Activated CD8-positive, alpha-beta T cell treated with anti-CD3 and anti-CD28 coated beads for 36 hours (primary cell): Measurements from ENCODE around the gene TNFRSF1A. TPM values are rescaled to one million over a fixed set of nuclear protein-coding genes. Genes with fewer than 3 reads are reported as not detected.

Experiments used
- ATAC-seq: fragments of 200-7000 bp; cut with Tn5 transposase; one replicate; pipeline ENCODE4 v1.10.0; 2021; ENCODE audit warnings: mild to moderate bottlenecking, moderate library complexity
- CTCF ChIA-PET: fragments of 350-600 bp; sonication (Branson Sonifier 250); formaldehyde crosslinking; loops from one replicate; lab custom pipeline; 2021; ENCODE audit warnings: antibody characterized with exemption; lab: Charles Lee
- POLR2A ChIA-PET: fragments of 350-600 bp; sonication (Branson Sonifier 250); formaldehyde crosslinking; loops from one replicate; lab custom pipeline; 2021; ENCODE audit warnings: antibody characterized with exemption; lab: Charles Lee
- DNase-seq: peaks from one replicate; pipeline ENCODE4 v3.0.0-alpha.2; 2020
- H3K27ac Mint-ChIP-seq: one replicate; pipeline ENCODE4 v1.8.0; 2021; ENCODE audit warnings: mild to moderate bottlenecking, mixed read lengths
- H3K27me3 Mint-ChIP-seq: one replicate; pipeline ENCODE4 v1.8.0; 2021; ENCODE audit warnings: mixed read lengths
- H3K36me3 Mint-ChIP-seq: one replicate; pipeline ENCODE4 v1.8.0; 2021; ENCODE audit warnings: low read depth, mixed read lengths
- H3K4me1 Mint-ChIP-seq: one replicate; pipeline ENCODE4 v1.8.0; 2021; ENCODE audit warnings: low read depth, mixed read lengths
- H3K4me3 Mint-ChIP-seq: one replicate; pipeline ENCODE4 v1.8.0; 2021; ENCODE audit warnings: mild to moderate bottlenecking, moderate library complexity, mixed read lengths
- H3K9me3 Mint-ChIP-seq: one replicate; pipeline ENCODE4 v1.8.0; 2021; ENCODE audit warnings: mixed read lengths
- intact Hi-C: fragments of 100-400 bp; cut with micrococcal nuclease; formaldehyde crosslinking; loops from one replicate; pipeline ENCODE4 v1.10.0; 2022
- total RNA-seq, 2 experiments: library from RNA; stranded (reverse); gene quantifications; one replicate each; pipeline ENCODE4 v1.2.3, GENCODE V29; 2021
- TF ChIP-seq, protein P1 (sequence below): fragments of 200-600 bp; IDR thresholded peaks from one replicate; pipeline ENCODE4 v1.8.0; 2022; ENCODE audit warnings: antibody characterized with exemption, mild to moderate bottlenecking

The TNFRSF1A gene
- total RNA-seq: 10 to 100 TPM; 40.6 TPM

DNA sequence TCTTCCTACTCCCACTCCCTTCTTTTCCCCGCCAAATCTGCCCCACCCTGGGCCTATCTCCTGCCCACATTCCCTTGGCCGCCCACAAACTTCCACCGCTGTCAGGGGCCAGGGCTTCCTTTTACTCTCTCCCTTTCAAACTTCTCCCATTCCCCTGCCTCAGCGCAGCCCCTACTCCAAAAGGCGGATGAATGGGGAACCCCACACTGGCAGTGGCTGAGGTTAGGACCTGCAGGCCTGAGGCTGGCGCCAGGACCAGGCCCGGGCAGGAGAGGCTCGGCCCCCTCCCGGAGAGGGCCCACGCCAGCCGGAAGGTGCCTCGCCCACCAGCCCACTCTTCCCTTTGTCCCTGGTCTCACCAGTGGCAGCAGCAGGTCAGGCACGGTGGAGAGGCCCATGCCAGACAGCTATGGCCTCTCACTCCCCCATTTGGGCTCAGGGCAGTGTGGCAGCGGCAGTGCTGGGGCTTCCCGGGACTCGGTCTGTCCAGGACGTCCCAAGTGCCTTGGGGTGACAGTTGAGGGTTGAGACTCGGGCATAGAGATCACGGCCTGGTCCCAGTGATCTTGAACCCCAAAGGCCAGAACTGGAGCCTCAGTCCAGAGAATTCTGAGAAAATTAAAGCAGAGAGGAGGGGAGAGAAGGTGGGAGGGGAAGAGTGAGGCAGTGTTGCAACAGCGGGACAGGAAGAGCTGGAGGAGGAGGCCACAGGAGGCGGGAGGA, at the start of gene TNFRSF1A:
Gene TNFRSF1A (minus strand): TSS at position 660 of the 723 bp plus-strand sequence. CDS start 262 bp downstream, at position 398.
- DNase-seq: peak; percentile 62
- ChIA-PET CTCF (interaction anchor here (1.3 kb wide), 1 partner anchor 9 kb away, joined by 4 read pairs; no protein-coding TSS in a partner anchor), POLR2A (interaction anchor here (0.6 to 3.1 kb wide), 8 partner anchors 16 to 281 kb away, joined by 3 to 12 read pairs (median 4); no protein-coding TSS in a partner anchor)
- Mint-ChIP-seq H3K27me3 (no peaks in the 10 kb centered on the region), H3K4me3 (no peak within 1 kb of the TSS), H3K9me3 (no peaks in the 10 kb centered on the region), H3K27ac (no peak within 1 kb of the TSS), H3K4me1 (peaks cover 40% of the 10 kb centered on the region), H3K36me3 (peaks cover 7% of the 10 kb centered on the region)
- TF ChIP-seq, protein P1, sequence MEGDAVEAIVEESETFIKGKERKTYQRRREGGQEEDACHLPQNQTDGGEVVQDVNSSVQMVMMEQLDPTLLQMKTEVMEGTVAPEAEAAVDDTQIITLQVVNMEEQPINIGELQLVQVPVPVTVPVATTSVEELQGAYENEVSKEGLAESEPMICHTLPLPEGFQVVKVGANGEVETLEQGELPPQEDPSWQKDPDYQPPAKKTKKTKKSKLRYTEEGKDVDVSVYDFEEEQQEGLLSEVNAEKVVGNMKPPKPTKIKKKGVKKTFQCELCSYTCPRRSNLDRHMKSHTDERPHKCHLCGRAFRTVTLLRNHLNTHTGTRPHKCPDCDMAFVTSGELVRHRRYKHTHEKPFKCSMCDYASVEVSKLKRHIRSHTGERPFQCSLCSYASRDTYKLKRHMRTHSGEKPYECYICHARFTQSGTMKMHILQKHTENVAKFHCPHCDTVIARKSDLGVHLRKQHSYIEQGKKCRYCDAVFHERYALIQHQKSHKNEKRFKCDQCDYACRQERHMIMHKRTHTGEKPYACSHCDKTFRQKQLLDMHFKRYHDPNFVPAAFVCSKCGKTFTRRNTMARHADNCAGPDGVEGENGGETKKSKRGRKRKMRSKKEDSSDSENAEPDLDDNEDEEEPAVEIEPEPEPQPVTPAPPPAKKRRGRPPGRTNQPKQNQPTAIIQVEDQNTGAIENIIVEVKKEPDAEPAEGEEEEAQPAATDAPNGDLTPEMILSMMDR: no peak
- intact Hi-C loops: no loop called here
- peak; percentile 27 for ATAC-seq

- H3K36me3 Mint-ChIP-seq: no peaks in the 10 kb centered on the region
- H3K27ac Mint-ChIP-seq: no peak overlapping the region
- POLR2A ChIA-PET: no interaction called here
- DNase-seq: no peak
- TF ChIP-seq, protein P1: no peak
- H3K27me3 Mint-ChIP-seq: no peaks in the 10 kb centered on the region
- no peaks in the 10 kb centered on the region for H3K9me3 Mint-ChIP-seq
- CTCF ChIA-PET: no interaction called here
- intact Hi-C loops: no loop called here
- no peak for ATAC-seq
- no peak overlapping the region for H3K4me3 Mint-ChIP-seq
- no peaks in the 10 kb centered on the region for H3K4me1 Mint-ChIP-seq
Observed at GRCh38 chr12:6391013-6391412, 49.1 kb upstream of the TNFRSF1A start.

GRCh38 chr12:6390084-6390799, 48.4 kb upstream of the TNFRSF1A start:
- no peak overlapping the region for H3K4me3 Mint-ChIP-seq
- no peaks in the 10 kb centered on the region for H3K9me3 Mint-ChIP-seq
- ChIA-PET POLR2A (interaction anchor here (0.8 kb wide), 1 partner anchor 58 kb away, joined by 3 read pairs; no protein-coding TSS in a partner anchor), CTCF (no interaction called here)
- H3K36me3 Mint-ChIP-seq: no peaks in the 10 kb centered on the region
- H3K27ac Mint-ChIP-seq: no peak overlapping the region
- H3K27me3 Mint-ChIP-seq: no peaks in the 10 kb centered on the region
- no peaks in the 10 kb centered on the region for H3K4me1 Mint-ChIP-seq
- ATAC-seq (no peak), DNase-seq (no peak)
- TF ChIP-seq, protein P1: no peak
- intact Hi-C loops: no loop called here

DNA sequence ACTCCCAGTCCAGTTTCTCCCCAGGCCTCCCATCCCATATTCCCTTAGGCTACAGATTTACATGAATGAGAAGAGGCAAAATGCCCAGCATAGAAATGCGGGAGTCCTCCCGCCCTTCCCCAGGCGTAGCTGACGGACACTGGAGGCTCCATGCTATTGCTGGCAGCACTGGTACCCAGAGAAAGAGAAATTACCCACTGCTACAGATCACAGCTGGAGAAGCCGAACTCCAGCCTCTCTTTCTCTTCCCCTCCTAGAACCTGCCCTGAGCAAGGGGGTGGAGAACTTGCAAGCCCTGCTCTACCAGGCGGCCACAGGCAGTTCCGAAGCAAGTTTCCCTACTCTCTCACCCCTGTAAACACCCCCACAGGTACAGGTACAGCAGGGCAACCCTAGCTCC, 45.7 kb upstream of the TNFRSF1A start:
- H3K27me3 Mint-ChIP-seq: peaks cover 10% of the 10 kb centered on the region
- H3K9me3 Mint-ChIP-seq: no peaks in the 10 kb centered on the region
- POLR2A ChIA-PET: interaction anchor here (0.6 kb wide), 1 partner anchor 39 kb away, joined by 4 read pairs; no protein-coding TSS in a partner anchor
- CTCF ChIA-PET: no interaction called here
- ATAC-seq (no peak), DNase-seq (no peak)
- peaks cover 3% of the 10 kb centered on the region for H3K4me1 Mint-ChIP-seq
- H3K4me3 Mint-ChIP-seq: no peak overlapping the region
- intact Hi-C loops: no loop called here
- TF ChIP-seq, protein P1: no peak
- H3K27ac Mint-ChIP-seq: no peak overlapping the region
- no peaks in the 10 kb centered on the region for H3K36me3 Mint-ChIP-seq

DNA sequence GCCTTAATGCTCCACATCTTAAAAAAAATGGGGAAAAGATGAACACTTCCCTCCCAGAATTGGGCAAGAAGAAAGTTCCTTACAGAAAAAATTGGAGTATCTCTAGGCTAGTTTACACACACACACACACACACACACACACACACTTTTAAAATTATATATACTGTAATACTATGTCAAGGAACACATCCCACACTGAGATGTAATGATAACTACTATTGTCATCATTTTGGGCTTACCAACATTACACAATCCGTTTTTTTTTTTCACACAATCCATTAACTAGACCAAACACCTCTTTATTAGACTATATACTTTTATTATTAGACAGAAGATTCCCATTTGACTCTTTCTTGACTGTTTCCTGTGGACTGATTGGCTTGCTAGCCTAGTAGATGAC, 44.6 kb upstream of the TNFRSF1A start:
- Mint-ChIP-seq H3K27me3 (peaks cover 14% of the 10 kb centered on the region), H3K4me3 (no peak overlapping the region), H3K27ac (no peak overlapping the region), H3K9me3 (no peaks in the 10 kb centered on the region), H3K36me3 (no peaks in the 10 kb centered on the region), H3K4me1 (peaks cover 3% of the 10 kb centered on the region)
- TF ChIP-seq, protein P1: no peak
- ChIA-PET POLR2A (no interaction called here), CTCF (no interaction called here)
- no peak for ATAC-seq
- no peak for DNase-seq
- intact Hi-C loops: no loop called here
